Transverse colon (tissue), 4 donors: Measurements from ENCODE around the gene HIVEP3. TPM values are rescaled to one million over a fixed set of nuclear protein-coding genes. Genes with fewer than 3 reads are reported as not detected.

Experiments
- DNase-seq: peaks from one replicate; pipeline ENCODE4 v3.0.0-alpha.2; 2019
- H3K27ac ChIP-seq, 4 donors: fragments of 200-600 bp; sonication (generic); 2 replicates each; pipeline ENCODE4 v1.5.1; 2016 to 2018; ENCODE audit warnings: inconsistent platforms in 4 of 4
- H3K27me3 ChIP-seq: fragments of 200-600 bp; sonication (generic); 2 replicates; pipeline ENCODE4 v1.5.1; 2017; ENCODE audit warnings: inconsistent platforms
- H3K36me3 ChIP-seq, 4 donors: fragments of 200-600 bp; sonication (generic); 2 replicates each; pipeline ENCODE4 v1.5.1; 2017 to 2019; ENCODE audit warnings: inconsistent platforms in 4 of 4
- H3K4me1 ChIP-seq, 4 donors: fragments of 200-600 bp; sonication (generic); 2 replicates each; pipeline ENCODE4 v1.5.1; 2017 to 2020; ENCODE audit warnings: inconsistent platforms in 4 of 4
- H3K4me3 ChIP-seq, 4 donors: fragments of 200-600 bp; sonication (generic); 1 replicate in 1 of 4; 2 replicates in 3 of 4; pipeline versions ENCODE4 v1.5.1 to v1.6.1; 2017 to 2019; ENCODE audit warnings: inconsistent platforms in 4 of 4
- H3K9me3 ChIP-seq, 2 donors: fragments of 200-600 bp; sonication (generic); 2 replicates each; pipeline ENCODE4 v1.5.1; 2017 to 2019; ENCODE audit warnings: inconsistent platforms in 2 of 2
- EP300 ChIP-seq: sonication (generic); formaldehyde crosslinking; IDR thresholded peaks from one replicate; pipeline ENCODE4 v1.6.1; 2017; ENCODE audit warnings: antibody characterized with exemption, low read depth
- POLR2A ChIP-seq: fragments of 450-650 bp; IDR thresholded peaks from one replicate; pipeline ENCODE4 v1.6.1; 2016; ENCODE audit warnings: antibody characterized with exemption, mild to moderate bottlenecking, moderate library complexity
- POLR2AphosphoS5 ChIP-seq, 3 donors: sonication (generic); formaldehyde crosslinking; IDR thresholded peaks; one replicate each; pipeline ENCODE4 v1.6.1; 2016; ENCODE audit warnings: antibody characterized with exemption in 3 of 3
- WGBS, 2 donors: methylation state at CpG; one replicate each; pipeline ENCODE4 v1.1.5; 2018; ENCODE audit warnings: low coverage in 1 of 2; 5-methylcytosine and 5-hydroxymethylcytosine counted together
- in situ Hi-C, 4 donors: fragments of 200-750 bp; cut with MboI; loops; one replicate each; pipeline versions ENCODE4 v1.15.0 to v1.15.1; 2017; ENCODE audit warnings: low sequenced_read_pairs in 3 of 4, low pct_ligation_motif_present in 1 of 4, low pct_unique_long_range_greater_than_20kb in 1 of 4
- intact Hi-C: fragments of 100-400 bp; cut with DNase I; formaldehyde crosslinking; loops from one replicate; pipeline ENCODE4 v1.15.1; 2023; ENCODE audit warnings: low total_unique reads
- total RNA-seq, 4 donors: library from RNA; depleted of rRNA; stranded (reverse); fragments of >200 nt; gene quantifications; one replicate each; pipeline ENCODE4 v1.1.0, GENCODE V29; 2016
- TF ChIP-seq, protein P1 (sequence below), 5 experiments: fragments of 200-600 bp in 3 of 5; fragments of 450-650 bp in 2 of 5; sonication (generic) in 3 of 5; IDR thresholded peaks; 1 replicate in 2 of 5; 2 replicates in 3 of 5; pipeline ENCODE4 v1.5.1; 2016 to 2017; ENCODE audit warnings: antibody characterized with exemption in 5 of 5, inconsistent platforms in 3 of 5, mild to moderate bottlenecking in 2 of 5, moderate library complexity in 1 of 5

Gene HIVEP3
- total RNA-seq, 4 donors from 2014 or later, result 3.7 to 15.0 (median 5.2) TPM

DNA sequence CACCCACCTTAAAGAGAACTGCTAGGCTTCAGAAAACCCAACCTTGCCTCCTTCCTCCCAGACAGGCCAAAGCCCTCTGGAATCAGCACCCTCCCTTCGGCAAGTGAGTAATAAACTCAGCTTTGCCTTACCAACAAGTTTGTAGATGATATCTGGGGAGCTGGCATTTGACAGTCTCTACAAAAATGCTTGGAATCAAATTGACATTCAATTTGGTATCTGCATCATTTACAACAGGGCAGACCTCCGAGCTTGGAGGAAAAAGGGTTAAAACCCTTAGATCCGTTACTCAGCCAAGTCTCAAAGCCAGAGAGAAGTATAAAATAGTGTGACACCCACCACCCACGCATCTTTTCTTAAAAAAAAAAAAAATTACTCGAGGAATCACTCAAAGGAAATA lies 285.0 kb downstream of the HIVEP3 start:
- Histone ChIP-seq H3K27ac (no peak overlapping the region), H3K36me3 (no peaks in the 10 kb centered on the region), H3K4me3 (no peak overlapping the region), H3K4me1 (no peaks in the 10 kb centered on the region), H3K9me3 (no peaks in the 10 kb centered on the region), H3K27me3 (no peaks in the 10 kb centered on the region)
- no peak for DNase-seq
- intact Hi-C loops, result no loop called here
- TF ChIP-seq POLR2A, result no peak
- TF ChIP-seq, protein P1, sequence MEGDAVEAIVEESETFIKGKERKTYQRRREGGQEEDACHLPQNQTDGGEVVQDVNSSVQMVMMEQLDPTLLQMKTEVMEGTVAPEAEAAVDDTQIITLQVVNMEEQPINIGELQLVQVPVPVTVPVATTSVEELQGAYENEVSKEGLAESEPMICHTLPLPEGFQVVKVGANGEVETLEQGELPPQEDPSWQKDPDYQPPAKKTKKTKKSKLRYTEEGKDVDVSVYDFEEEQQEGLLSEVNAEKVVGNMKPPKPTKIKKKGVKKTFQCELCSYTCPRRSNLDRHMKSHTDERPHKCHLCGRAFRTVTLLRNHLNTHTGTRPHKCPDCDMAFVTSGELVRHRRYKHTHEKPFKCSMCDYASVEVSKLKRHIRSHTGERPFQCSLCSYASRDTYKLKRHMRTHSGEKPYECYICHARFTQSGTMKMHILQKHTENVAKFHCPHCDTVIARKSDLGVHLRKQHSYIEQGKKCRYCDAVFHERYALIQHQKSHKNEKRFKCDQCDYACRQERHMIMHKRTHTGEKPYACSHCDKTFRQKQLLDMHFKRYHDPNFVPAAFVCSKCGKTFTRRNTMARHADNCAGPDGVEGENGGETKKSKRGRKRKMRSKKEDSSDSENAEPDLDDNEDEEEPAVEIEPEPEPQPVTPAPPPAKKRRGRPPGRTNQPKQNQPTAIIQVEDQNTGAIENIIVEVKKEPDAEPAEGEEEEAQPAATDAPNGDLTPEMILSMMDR (IDR thresholded peaks at IDR 0.05), result no peak
- no peak for TF ChIP-seq EP300
- TF ChIP-seq POLR2AphosphoS5 (IDR thresholded peaks at IDR 0.05), result no peak
- in situ Hi-C loops, result no loop called here
- 46 to 55% methylated on average over 4 to 5 of the region's 5 CpGs for WGBS, 2 donors

DNA sequence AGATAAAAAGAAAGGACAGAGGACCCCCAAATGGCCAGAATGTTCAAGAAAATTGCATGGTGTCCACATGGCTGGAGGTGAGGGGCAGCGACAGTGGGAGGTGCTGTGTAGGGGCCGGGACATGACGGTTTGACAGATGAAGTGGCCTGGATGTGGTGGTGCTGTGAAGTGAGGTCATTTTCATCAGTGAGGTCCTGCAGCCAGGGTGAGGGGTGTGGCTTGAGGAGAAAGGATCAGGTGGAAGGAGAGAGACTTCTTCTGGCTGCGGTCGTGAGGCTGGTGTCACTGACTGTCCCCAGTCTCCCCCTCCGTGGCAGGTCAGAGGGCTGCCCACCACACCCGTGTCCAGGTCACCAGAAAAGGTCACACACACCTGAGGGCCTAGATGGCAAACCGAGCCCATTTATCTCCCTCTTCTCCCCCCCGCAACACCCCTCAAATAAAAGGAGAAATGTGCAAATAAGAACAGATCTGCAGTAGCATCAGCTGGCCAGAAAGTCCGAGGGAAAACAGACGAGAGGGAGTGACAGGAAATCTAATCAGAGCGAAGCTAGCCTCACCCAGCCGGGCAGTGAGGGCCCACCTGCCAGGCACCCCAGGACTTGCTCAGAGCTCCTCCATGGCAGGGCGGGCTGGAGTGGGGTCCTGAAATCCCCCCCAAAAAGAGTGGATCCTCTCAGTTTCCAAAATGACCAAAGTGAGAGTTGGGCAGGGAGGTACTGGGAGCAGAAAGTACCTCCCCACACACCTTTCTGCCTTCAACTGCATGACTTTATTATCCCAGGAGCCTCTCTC lies 285.7 kb downstream of the HIVEP3 start:
- 90 to 92% methylated on average over 7 to 14 of the region's 14 CpGs for WGBS, 2 donors
- no peaks in the 10 kb centered on the region for H3K4me1 ChIP-seq
- no peak overlapping the region for H3K4me3 ChIP-seq
- intact Hi-C loops, result no loop called here
- no peaks in the 10 kb centered on the region for H3K36me3 ChIP-seq
- TF ChIP-seq, protein P1 (IDR thresholded peaks at IDR 0.05), result no peak
- TF ChIP-seq EP300 (no peak), POLR2A (no peak), POLR2AphosphoS5 (IDR thresholded peaks at IDR 0.05) (no peak)
- no peak overlapping the region for H3K27ac ChIP-seq
- in situ Hi-C loops, result no loop called here
- no peaks in the 10 kb centered on the region for H3K9me3 ChIP-seq
- H3K27me3 ChIP-seq, result no peaks in the 10 kb centered on the region
- DNase-seq, result no peak

DNA sequence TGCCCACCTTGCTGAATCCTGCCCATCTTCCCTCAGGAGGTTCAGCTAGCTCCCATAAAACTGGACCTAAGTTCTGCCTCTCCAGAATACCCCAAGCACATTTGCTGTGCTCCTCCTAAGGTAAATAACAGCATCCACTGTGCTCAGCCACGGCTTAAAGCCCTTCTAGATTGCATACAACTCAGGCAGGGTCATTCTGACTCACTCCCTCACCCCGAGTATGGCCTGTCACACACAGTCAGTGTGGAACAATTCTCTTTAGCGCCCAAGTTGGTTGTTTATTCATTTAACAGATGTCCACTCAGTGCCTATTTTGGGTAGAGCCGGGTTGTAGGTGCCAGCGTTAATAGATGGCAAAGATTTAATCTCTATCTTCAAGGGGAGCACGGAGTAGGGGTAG lies 286.8 kb downstream of the HIVEP3 start:
- H3K4me3 ChIP-seq, result no peak overlapping the region
- in situ Hi-C loops (no loop called here), intact Hi-C loops (no loop called here)
- WGBS, 2 donors, result 83 to 91% methylated on average over 3 to 6 of the region's 6 CpGs
- no peak overlapping the region for H3K27ac ChIP-seq
- DNase-seq, result no peak
- no peaks in the 10 kb centered on the region for H3K9me3 ChIP-seq
- no peaks in the 10 kb centered on the region for H3K27me3 ChIP-seq
- H3K36me3 ChIP-seq, result no peaks in the 10 kb centered on the region
- TF ChIP-seq, protein P1 (IDR thresholded peaks at IDR 0.05), result no peak
- no peak for TF ChIP-seq POLR2AphosphoS5 (IDR thresholded peaks at IDR 0.05)
- no peak for TF ChIP-seq EP300
- no peak for TF ChIP-seq POLR2A
- no peaks in the 10 kb centered on the region for H3K4me1 ChIP-seq

DNA sequence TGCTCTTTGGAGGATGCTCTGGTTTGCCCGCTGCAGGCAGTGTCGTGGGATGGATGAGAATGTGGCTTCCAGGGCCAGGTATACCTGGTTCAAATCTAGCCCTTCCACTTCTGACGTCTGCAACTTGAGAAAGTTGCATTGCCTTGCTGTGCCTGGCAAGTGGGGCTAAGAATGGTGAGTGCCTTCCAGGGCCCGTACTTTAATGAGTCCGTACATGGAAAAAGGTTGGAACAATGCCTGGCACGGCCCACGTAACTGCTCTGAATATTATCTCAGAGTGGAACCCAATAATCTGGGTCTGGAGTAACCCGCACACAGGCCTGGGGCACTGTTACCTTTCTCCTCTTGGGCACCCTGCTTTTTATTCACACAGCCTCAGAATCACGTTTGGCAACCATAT lies 287.6 kb downstream of the HIVEP3 start:
- no peaks in the 10 kb centered on the region for H3K36me3 ChIP-seq
- 87 to 100% methylated on average over 2 to 9 of the region's 9 CpGs for WGBS, 2 donors
- H3K27ac ChIP-seq, result no peak overlapping the region
- intact Hi-C loops (no loop called here), in situ Hi-C loops (no loop called here)
- no peaks in the 10 kb centered on the region for H3K4me1 ChIP-seq
- DNase-seq, result no peak
- H3K9me3 ChIP-seq, result no peaks in the 10 kb centered on the region
- H3K4me3 ChIP-seq, result no peak overlapping the region
- TF ChIP-seq POLR2AphosphoS5 (IDR thresholded peaks at IDR 0.05) (no peak), EP300 (no peak), POLR2A (no peak)
- TF ChIP-seq, protein P1 (IDR thresholded peaks at IDR 0.05), result no peak
- H3K27me3 ChIP-seq, result no peaks in the 10 kb centered on the region
